Measurements from ENCODE around the gene MYO7A. TPM values are rescaled to one million over a fixed set of nuclear protein-coding genes. Genes with fewer than 3 reads are reported as not detected.
A peak's percentile ranks its signal among the peaks of the same experiment; 100 is the strongest.

Gene MYO7A
- total RNA-seq, 2 experiments from 2014 or later, result 0.07 to 0.15 TPM

DNA sequence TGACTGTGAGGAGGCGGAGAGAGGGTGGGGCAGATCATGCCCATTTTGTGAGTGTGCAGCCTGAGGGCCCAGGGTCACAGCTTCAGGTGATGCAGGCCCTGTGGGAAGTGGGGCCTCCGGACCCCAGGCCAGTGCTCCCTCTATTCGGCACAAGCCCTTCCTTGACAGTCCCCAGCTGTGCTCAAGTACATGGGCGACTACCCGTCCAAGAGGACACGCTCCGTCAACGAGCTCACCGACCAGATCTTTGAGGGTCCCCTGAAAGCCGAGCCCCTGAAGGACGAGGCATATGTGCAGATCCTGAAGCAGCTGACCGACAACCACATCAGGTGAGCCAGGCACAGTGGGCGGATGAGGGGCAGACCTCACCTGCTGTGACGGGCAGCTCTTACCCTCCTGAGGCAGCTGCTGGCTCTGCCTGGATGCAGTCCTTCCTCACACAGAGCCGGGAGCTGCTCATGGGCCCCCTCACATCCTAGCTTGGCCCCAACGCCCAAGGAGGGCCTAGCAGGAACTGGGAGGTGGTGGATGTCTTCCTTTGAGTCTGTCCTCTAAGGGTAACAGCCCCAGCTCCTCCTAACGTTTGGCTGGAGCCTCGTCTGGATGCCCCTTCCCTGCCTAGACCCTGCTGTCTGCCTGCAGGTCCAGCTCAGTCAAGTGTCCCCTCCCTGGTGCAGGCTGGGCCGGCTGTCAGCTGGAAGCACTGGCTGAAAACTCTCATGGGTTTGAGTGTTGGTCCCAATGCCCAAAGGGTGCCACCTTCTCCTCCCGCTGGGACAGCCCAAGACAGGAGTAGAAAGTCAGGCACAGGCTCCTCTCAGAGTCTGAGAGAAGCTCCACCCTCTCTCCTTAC, 76.1 kb downstream of the MYO7A start:
- no peaks in the 10 kb centered on the region for H3K27me3 Mint-ChIP-seq
- ChIA-PET POLR2A (no interaction called here), CTCF (interaction anchor here (1.2 to 1.5 kb wide), 3 partner anchors 11 to 43 kb away, joined by 3 to 5 read pairs (median 4); no protein-coding TSS in a partner anchor)
- no peaks in the 10 kb centered on the region for H3K4me1 Mint-ChIP-seq
- DNase-seq, result no peak
- no peak overlapping the region for H3K27ac Mint-ChIP-seq
- no peak overlapping the region for H3K4me3 Mint-ChIP-seq
- H3K36me3 Mint-ChIP-seq (ENCODE audit: low read depth), result no peaks in the 10 kb centered on the region
- H3K9me3 Mint-ChIP-seq, result no peaks in the 10 kb centered on the region

- Mint-ChIP-seq H3K27ac (no peak overlapping the region), H3K36me3 (ENCODE audit: low read depth) (no peaks in the 10 kb centered on the region), H3K9me3 (no peaks in the 10 kb centered on the region), H3K4me1 (no peaks in the 10 kb centered on the region), H3K27me3 (no peaks in the 10 kb centered on the region), H3K4me3 (no peak overlapping the region)
- DNase-seq, result no peak
- ChIA-PET POLR2A (no interaction called here), CTCF (interaction anchor here (1.2 to 1.5 kb wide), 2 partner anchors 10 to 42 kb away, joined by 4 to 5 read pairs; no protein-coding TSS in a partner anchor)
Observed at GRCh38 chr11:77204754-77205466, 76.9 kb downstream of the MYO7A start.

GRCh38 chr11:77205467-77206263, 77.6 kb downstream of the MYO7A start:
- no peaks in the 10 kb centered on the region for H3K4me1 Mint-ChIP-seq
- no peaks in the 10 kb centered on the region for H3K9me3 Mint-ChIP-seq
- H3K27ac Mint-ChIP-seq, result no peak overlapping the region
- no peak overlapping the region for H3K4me3 Mint-ChIP-seq
- POLR2A ChIA-PET, result no interaction called here
- no peak for DNase-seq
- no peaks in the 10 kb centered on the region for H3K27me3 Mint-ChIP-seq
- CTCF ChIA-PET, result interaction anchor here (1.2 kb wide), 1 partner anchor 10 kb away, joined by 4 read pairs; no protein-coding TSS in a partner anchor
- H3K36me3 Mint-ChIP-seq (ENCODE audit: low read depth), result no peaks in the 10 kb centered on the region

GRCh38 chr11:77206264-77207018, 78.4 kb downstream of the MYO7A start:
- no peaks in the 10 kb centered on the region for H3K27me3 Mint-ChIP-seq
- DNase-seq, result no peak
- CTCF ChIA-PET, result no interaction called here
- no peaks in the 10 kb centered on the region for H3K9me3 Mint-ChIP-seq
- no peaks in the 10 kb centered on the region for H3K4me1 Mint-ChIP-seq
- H3K36me3 Mint-ChIP-seq (ENCODE audit: low read depth), result no peaks in the 10 kb centered on the region
- POLR2A ChIA-PET, result no interaction called here
- H3K27ac Mint-ChIP-seq, result no peak overlapping the region
- no peak overlapping the region for H3K4me3 Mint-ChIP-seq

DNA sequence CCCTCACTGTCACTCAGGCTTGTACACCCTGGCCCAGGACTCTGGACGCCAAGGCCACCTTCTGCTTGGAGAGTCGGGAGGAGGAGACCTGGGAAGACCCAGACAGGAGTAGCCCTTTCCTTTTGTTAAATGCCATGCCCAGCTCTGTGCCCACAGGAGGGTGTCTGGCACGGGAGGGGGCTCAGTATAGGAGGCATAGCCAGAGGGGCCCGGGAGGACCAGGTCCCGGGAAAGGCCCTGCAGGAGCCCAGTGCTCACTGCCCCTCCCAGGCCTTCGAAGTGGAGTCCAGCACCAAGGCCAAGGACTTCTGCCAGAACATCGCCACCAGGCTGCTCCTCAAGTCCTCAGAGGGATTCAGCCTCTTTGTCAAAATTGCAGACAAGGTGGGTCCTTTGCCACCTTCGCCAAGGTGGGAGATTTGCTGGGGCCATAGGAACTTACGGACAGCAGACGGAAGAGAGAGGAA, 79.0 kb downstream of the MYO7A start:
- ChIA-PET POLR2A (no interaction called here), CTCF (no interaction called here)
- no peak overlapping the region for H3K27ac Mint-ChIP-seq
- no peaks in the 10 kb centered on the region for H3K36me3 Mint-ChIP-seq (ENCODE audit: low read depth)
- H3K4me3 Mint-ChIP-seq, result no peak overlapping the region
- no peaks in the 10 kb centered on the region for H3K9me3 Mint-ChIP-seq
- H3K4me1 Mint-ChIP-seq, result no peaks in the 10 kb centered on the region
- DNase-seq, result no peak
- no peaks in the 10 kb centered on the region for H3K27me3 Mint-ChIP-seq

DNA sequence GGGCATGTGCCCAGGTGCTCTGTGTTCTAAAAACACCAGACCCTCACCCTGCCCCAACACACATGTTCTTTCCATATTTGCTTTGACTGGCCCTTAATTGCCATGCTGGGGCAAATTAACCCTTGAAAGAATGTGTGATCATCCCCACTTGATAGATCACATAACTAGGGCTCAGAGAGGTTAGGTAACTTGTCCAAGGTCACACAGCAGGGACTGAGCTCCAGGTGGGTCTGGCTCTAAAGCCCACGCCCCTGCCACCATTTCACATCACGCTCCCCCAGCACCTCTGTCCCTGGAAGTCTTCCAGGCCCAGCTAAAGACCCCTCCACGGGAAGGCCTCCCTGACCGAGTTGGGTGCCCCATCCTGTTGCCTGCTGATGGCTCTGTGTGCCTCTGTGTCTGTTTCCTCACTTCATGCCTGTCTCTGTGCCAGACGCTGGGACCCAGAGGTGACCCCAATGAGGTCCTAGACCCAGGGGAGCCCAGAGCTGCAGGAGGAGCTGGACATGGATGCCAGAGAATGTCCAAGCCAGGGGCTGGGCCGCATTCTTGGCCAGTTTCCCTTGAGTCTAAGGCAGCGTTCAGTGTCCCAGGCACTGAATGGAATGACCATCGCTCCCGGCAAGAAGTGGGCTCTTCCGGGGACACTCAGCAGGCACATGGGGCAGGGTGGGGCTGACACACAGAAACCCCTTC, 79.7 kb downstream of the MYO7A start:
- DNase-seq, result no peak
- Mint-ChIP-seq H3K27me3 (no peaks in the 10 kb centered on the region), H3K36me3 (ENCODE audit: low read depth) (no peaks in the 10 kb centered on the region), H3K27ac (no peak overlapping the region), H3K4me3 (no peak overlapping the region), H3K9me3 (no peaks in the 10 kb centered on the region), H3K4me1 (no peaks in the 10 kb centered on the region)
- ChIA-PET CTCF (no interaction called here), POLR2A (no interaction called here)

DNA sequence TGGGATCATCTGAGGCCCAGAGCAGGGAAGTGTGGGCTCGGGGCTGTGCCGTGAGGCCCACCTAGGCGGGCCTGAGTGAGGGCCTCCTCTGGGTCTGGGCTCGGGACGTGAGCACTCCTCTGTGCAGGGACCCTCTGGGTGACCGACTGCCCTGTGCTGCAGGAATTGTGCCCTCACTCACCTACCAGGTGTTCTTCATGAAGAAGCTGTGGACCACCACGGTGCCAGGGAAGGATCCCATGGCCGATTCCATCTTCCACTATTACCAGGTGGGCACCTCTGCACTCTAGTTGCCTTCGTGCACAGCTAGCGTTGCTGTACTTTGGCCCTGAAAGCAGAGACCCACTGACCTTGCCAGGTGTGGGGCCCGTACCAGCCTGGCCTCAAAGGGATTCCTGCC, 80.5 kb downstream of the MYO7A start:
- POLR2A ChIA-PET, result no interaction called here
- H3K4me1 Mint-ChIP-seq, result no peaks in the 10 kb centered on the region
- no peaks in the 10 kb centered on the region for H3K36me3 Mint-ChIP-seq (ENCODE audit: low read depth)
- CTCF ChIA-PET, result no interaction called here
- no peak overlapping the region for H3K4me3 Mint-ChIP-seq
- no peak overlapping the region for H3K27ac Mint-ChIP-seq
- DNase-seq, result no peak
- H3K27me3 Mint-ChIP-seq, result no peaks in the 10 kb centered on the region
- no peaks in the 10 kb centered on the region for H3K9me3 Mint-ChIP-seq

GRCh38 chr11:77209663-77210062, 81.6 kb downstream of the MYO7A start:
- Mint-ChIP-seq H3K27ac (no peak overlapping the region), H3K36me3 (ENCODE audit: low read depth) (no peaks in the 10 kb centered on the region), H3K9me3 (no peaks in the 10 kb centered on the region), H3K27me3 (no peaks in the 10 kb centered on the region), H3K4me1 (no peaks in the 10 kb centered on the region), H3K4me3 (no peak overlapping the region)
- CTCF ChIA-PET, result no interaction called here
- DNase-seq, result no peak
- POLR2A ChIA-PET, result no interaction called here

GRCh38 chr11:77211040-77211451, 83.0 kb downstream of the MYO7A start:
- CTCF ChIA-PET, result interaction anchor here (0.6 kb wide), 1 partner anchor 15 kb away, joined by 3 read pairs; no protein-coding TSS in a partner anchor
- DNase-seq, result no peak
- no peaks in the 10 kb centered on the region for H3K4me1 Mint-ChIP-seq
- no peaks in the 10 kb centered on the region for H3K27me3 Mint-ChIP-seq
- POLR2A ChIA-PET, result no interaction called here
- H3K4me3 Mint-ChIP-seq, result no peak overlapping the region
- no peak overlapping the region for H3K27ac Mint-ChIP-seq
- no peaks in the 10 kb centered on the region for H3K9me3 Mint-ChIP-seq
- no peaks in the 10 kb centered on the region for H3K36me3 Mint-ChIP-seq (ENCODE audit: low read depth)

GRCh38 chr11:77211594-77212251, 83.7 kb downstream of the MYO7A start:
- no peak overlapping the region for H3K4me3 Mint-ChIP-seq
- no peak for DNase-seq
- ChIA-PET CTCF (interaction anchor here (0.6 kb wide), 1 partner anchor 15 kb away, joined by 3 read pairs; no protein-coding TSS in a partner anchor), POLR2A (no interaction called here)
- H3K27ac Mint-ChIP-seq, result no peak overlapping the region
- no peaks in the 10 kb centered on the region for H3K36me3 Mint-ChIP-seq (ENCODE audit: low read depth)
- H3K9me3 Mint-ChIP-seq, result no peaks in the 10 kb centered on the region
- no peaks in the 10 kb centered on the region for H3K4me1 Mint-ChIP-seq
- H3K27me3 Mint-ChIP-seq, result no peaks in the 10 kb centered on the region

GRCh38 chr11:77212314-77213007, 84.4 kb downstream of the MYO7A start:
- Mint-ChIP-seq H3K27me3 (no peaks in the 10 kb centered on the region), H3K9me3 (no peaks in the 10 kb centered on the region), H3K4me3 (no peak overlapping the region), H3K36me3 (ENCODE audit: low read depth) (no peaks in the 10 kb centered on the region), H3K4me1 (no peaks in the 10 kb centered on the region), H3K27ac (peak overlapping the region; percentile 11)
- ChIA-PET CTCF (interaction anchor here (0.6 kb wide), 1 partner anchor 165 kb away, joined by 3 read pairs; no protein-coding TSS in a partner anchor), POLR2A (no interaction called here)
- no peak for DNase-seq

Data from activated CD4-positive, alpha-beta T cell treated with anti-CD3 and anti-CD28 coated beads, Interleukin-2, amount 10 ng/mL, durations not matched to agents 7 days and 5 days (primary cell).